ENCODE measurements around the gene CALN1. TPM values are rescaled to one million over a fixed set of nuclear protein-coding genes. Genes with fewer than 3 reads are reported as not detected.
A peak's percentile ranks its signal among the peaks of the same experiment; 100 is the strongest.

CALN1 gene
- total RNA-seq, 1 donor from 2014 or later, result not detected

DNA sequence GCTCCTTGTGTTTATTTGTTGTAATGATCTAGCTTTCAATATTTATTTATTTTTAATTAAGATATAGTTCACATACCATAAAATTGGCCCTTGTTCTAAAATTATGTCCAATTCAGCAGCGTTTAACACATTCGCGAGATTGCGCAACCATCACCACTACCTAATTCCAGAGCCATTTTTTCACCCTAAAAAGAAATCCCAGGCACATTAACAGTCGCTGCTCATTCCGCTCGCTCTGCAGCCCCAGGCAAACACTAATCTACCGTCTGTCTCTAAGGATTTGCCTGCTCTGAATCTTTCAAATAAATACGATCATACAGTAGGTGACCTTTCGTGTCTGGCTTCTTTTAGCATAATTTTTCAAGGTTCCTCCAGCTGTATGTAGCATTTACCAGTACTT lies 616.7 kb downstream of the CALN1 start:
- Mint-ChIP-seq H3K27me3 (ENCODE audit: unreplicated experiment) (no peaks in the 10 kb centered on the region), H3K9me3 (ENCODE audit: unreplicated experiment) (peaks cover 3% of the 10 kb centered on the region), H3K4me1 (ENCODE audit: unreplicated experiment) (no peaks in the 10 kb centered on the region), H3K27ac (ENCODE audit: unreplicated experiment) (no peak overlapping the region), H3K4me3 (ENCODE audit: unreplicated experiment) (no peak overlapping the region), H3K36me3 (ENCODE audit: unreplicated experiment) (peaks cover 2% of the 10 kb centered on the region)
- DNase-seq (ENCODE audit: extremely low spot score, unreplicated experiment), result no peak
- no peak for TF ChIP-seq CTCF (IDR thresholded peaks at IDR 0.05)

- no peaks in the 10 kb centered on the region for H3K4me1 Mint-ChIP-seq (ENCODE audit: unreplicated experiment)
- peaks cover 8% of the 10 kb centered on the region for H3K9me3 Mint-ChIP-seq (ENCODE audit: unreplicated experiment)
- H3K36me3 Mint-ChIP-seq (ENCODE audit: unreplicated experiment), result peaks cover 2% of the 10 kb centered on the region
- DNase-seq (ENCODE audit: extremely low spot score, unreplicated experiment), result no peak
- no peak overlapping the region for H3K27ac Mint-ChIP-seq (ENCODE audit: unreplicated experiment)
- H3K4me3 Mint-ChIP-seq (ENCODE audit: unreplicated experiment), result no peak overlapping the region
- H3K27me3 Mint-ChIP-seq (ENCODE audit: unreplicated experiment), result no peaks in the 10 kb centered on the region
- no peak for TF ChIP-seq CTCF (IDR thresholded peaks at IDR 0.05)
These were observed 618.9 kb downstream of the CALN1 start for GRCh38 chr7:71793251-71793650.

DNA sequence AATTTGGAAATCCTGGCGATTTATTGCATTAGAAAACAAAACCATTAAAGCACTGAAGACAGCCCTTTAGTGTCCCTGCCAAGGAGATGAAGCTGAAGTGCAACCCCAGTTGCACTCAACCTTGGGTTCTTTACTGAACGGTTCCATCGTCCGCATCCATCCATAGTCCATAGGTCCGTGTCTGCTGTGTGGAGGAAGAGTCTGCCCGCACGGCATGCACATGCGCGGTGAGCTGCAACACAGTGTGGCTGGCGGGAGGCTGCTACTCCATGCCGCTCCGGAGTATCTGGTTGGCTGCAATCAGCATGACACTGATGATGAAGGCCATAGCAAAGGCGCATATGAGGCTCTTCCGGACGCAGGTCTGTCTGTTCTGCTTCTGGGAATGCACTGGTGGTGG lies 624.6 kb downstream of the CALN1 start:
- TF ChIP-seq CTCF (IDR thresholded peaks at IDR 0.05), result no peak
- DNase-seq (ENCODE audit: extremely low spot score, unreplicated experiment), result no peak

DNA sequence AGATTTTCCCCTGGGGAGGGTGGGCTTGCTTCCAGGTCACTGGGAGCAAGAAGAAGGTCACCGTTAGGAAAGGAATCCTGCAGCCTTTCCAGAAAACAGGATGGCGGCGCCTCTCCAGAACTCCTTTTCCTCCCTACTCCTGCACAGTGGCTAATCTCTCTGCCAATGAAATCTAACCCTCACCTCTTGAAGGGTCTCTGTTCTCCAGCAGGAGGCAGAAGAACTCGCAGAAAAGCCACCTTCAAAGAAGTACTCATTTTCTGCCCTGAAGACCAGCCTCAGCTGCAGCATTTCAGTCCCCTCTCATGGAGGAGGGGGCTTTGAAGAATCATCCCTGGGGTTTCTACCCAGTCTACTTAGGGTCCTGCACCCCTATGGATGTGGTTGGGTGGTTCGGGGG lies 626.9 kb downstream of the CALN1 start:
- TF ChIP-seq CTCF (IDR thresholded peaks at IDR 0.05), result no peak
- peaks cover 40% of the 10 kb centered on the region for H3K9me3 Mint-ChIP-seq (ENCODE audit: unreplicated experiment)
- H3K27ac Mint-ChIP-seq (ENCODE audit: unreplicated experiment), result no peak overlapping the region
- H3K27me3 Mint-ChIP-seq (ENCODE audit: unreplicated experiment), result no peaks in the 10 kb centered on the region
- no peak overlapping the region for H3K4me3 Mint-ChIP-seq (ENCODE audit: unreplicated experiment)
- H3K36me3 Mint-ChIP-seq (ENCODE audit: unreplicated experiment), result no peaks in the 10 kb centered on the region
- H3K4me1 Mint-ChIP-seq (ENCODE audit: unreplicated experiment), result no peaks in the 10 kb centered on the region
- peak; percentile 34 for DNase-seq (ENCODE audit: extremely low spot score, unreplicated experiment)

More for the DNA sequence above, 624.6 kb downstream of the CALN1 start:
- no peak overlapping the region for H3K27ac Mint-ChIP-seq (ENCODE audit: unreplicated experiment)
- H3K27me3 Mint-ChIP-seq (ENCODE audit: unreplicated experiment), result no peaks in the 10 kb centered on the region
- peaks cover 2% of the 10 kb centered on the region for H3K36me3 Mint-ChIP-seq (ENCODE audit: unreplicated experiment)
- no peaks in the 10 kb centered on the region for H3K4me1 Mint-ChIP-seq (ENCODE audit: unreplicated experiment)
- peaks cover 37% of the 10 kb centered on the region for H3K9me3 Mint-ChIP-seq (ENCODE audit: unreplicated experiment)
- no peak overlapping the region for H3K4me3 Mint-ChIP-seq (ENCODE audit: unreplicated experiment)

GRCh38 chr7:71784781-71785180 lies 627.4 kb downstream of the CALN1 start:
- peak; percentile 60 for DNase-seq (ENCODE audit: extremely low spot score, unreplicated experiment)
- Mint-ChIP-seq H3K4me1 (ENCODE audit: unreplicated experiment) (no peaks in the 10 kb centered on the region), H3K36me3 (ENCODE audit: unreplicated experiment) (no peaks in the 10 kb centered on the region), H3K27me3 (ENCODE audit: unreplicated experiment) (no peaks in the 10 kb centered on the region), H3K27ac (ENCODE audit: unreplicated experiment) (no peak overlapping the region), H3K9me3 (ENCODE audit: unreplicated experiment) (peaks cover 36% of the 10 kb centered on the region), H3K4me3 (ENCODE audit: unreplicated experiment) (no peak overlapping the region)
- TF ChIP-seq CTCF (IDR thresholded peaks at IDR 0.05), result no peak

Measured in osteocyte (in vitro differentiated cells).